NCI-H2171 (cell line): ENCODE data around the gene CSH2.
A peak's percentile ranks its signal among the peaks of the same experiment; 100 is the strongest.
"Not testable (repeated sequence)": the region's sequence is repeated elsewhere in the genome, so short reads cannot be mapped to it uniquely, and the experiment has no call there.

Experiments used
- DNase-seq: peaks from one replicate; lab custom pipeline; 2025; lab: John Stamatoyannopoulos, UW

Gene CSH2

GRCh38 chr17:63854709-63855108 is 18.8 kb downstream of the CSH2 start:
- no peak for DNase-seq

DNA sequence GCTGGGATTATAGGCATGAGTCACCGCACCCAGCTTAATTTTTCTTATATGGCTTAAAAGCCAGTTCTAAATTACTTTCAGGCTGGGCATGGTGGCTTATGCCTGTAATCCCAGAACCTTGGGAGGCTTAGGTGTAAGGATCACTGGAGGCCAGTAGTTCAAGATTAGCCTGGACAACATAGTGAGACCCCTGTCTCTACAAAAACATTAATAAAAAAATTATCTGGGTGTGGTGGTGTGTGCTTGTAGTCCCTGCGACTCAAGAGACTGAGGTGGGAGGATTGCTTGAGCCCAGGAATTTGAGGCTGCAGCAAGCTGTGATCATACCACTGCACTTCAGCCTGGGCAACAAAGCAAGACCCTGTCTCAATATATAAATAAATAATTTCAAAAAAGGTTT is 20.2 kb downstream of the CSH2 start:
- DNase-seq = no peak

DNA sequence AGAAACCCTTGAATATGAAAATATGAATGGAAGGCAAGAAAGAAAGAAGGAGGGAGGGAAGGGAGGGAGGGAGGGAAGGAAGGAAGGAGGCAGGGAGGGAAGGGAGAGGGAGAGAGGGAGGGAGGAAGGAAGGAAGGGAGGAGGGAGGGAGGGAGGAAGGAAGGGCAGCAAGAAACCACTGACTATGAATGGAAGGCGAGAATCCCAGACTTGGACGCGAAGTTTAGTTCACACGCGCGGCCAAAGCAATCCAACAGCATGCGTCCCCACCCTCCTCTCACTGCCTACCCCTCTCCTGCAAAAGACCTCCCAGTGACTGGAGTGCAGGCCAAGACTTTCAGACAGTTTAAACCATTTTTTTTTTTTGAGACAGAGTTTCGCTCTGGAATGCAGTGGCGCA is 23.1 kb downstream of the CSH2 start:
- no peak for DNase-seq

DNA sequence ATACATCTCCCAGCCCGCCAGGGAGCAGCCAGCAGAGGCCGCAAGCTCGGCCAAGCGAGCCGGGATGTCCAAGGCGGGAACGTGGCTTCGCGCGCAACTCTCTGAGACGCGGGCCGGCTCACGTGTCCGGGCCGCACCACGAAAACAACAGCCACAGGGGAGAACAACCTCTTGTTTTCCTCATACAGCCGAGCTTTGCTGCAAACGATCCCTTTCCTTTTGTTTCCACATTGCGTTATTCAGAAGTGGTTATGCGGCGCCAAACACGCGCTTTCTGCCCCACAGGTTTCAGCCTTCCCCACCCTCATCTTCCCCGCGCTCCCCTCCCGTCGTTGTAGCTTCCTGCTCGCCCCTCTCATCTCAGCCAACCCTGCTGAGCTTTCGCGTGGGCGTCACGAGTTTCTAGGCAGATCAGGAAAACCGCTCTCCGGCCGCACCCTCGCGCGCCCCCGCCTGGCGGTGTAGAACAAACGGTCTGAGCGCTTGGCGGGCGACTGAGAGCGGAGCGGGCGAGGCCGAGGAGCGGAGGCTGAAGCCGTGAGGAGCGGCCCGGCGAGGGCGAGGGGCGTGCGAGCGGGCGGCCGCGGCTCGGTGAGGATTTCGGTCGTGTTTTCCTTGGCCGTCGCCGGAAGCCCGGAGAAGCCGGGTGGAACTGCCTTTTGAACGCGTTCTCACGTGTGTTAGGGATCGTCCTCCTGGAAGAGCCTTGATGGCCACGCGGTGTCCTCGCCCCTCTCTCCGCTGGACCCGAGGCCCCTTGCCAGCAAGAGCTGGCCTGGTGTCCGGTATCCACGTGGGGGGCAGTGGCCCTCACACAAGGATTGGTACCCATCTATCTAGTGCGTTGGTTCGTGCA is 24.4 kb downstream of the CSH2 start:
- DNase-seq = no peak

- no peak for DNase-seq
These were observed 25.8 kb downstream of the CSH2 start for GRCh38 chr17:63847525-63848249.

DNA sequence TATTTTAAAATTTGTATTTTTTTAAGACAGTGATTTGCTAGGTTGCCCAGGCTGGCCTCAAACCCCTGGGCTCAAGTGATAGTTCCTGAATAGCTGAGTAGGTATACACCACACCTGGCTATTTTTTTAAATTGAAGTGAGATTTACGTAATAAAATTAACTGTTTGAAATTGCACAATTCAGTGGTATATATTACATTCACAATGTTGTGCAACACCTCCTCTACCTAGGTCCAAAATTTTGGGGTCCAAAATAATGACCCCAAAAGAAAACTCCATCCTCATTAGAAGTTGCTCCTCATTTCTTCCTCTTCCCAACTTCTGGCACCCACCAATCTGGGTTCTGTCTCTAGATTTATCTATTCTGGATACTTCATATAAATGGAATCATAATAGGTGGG is 28.0 kb downstream of the CSH2 start:
- no peak for DNase-seq

DNA sequence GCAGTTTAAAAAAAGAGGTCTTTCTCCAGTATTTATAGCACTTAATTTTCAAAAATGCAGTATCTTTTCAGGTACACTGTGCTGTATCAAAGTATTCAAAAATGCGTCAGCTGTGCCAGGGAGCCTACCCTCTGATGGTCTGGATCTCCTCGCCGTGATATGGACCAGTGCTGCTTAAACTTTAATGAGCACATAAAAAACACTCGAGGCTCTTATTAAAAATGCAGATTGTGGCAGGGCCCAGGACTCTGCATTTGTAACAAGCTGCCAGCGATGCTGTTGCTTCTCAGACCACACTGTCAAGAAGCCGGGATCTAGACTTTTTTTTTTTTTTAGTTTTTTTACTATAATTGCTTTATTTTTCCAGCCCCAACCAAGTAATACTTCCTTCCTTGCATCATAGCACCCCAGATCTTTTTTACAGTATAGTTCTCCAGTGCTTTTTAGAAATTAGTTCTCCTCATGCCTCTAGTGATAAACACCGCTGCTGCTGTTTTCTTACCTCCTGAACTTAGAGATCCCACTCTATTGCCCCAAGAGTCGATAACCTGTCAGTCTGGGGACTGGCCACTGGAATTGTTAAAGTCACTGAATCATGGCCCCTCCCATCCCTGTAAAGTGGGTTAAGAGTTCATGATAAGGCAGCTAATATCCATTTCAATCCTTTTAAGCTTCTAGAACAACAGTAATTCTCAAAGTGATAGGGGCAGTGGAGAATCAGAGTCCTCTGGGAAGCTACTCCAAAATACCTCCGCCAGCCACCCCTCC is 29.4 kb downstream of the CSH2 start:
- DNase-seq = no peak

DNA sequence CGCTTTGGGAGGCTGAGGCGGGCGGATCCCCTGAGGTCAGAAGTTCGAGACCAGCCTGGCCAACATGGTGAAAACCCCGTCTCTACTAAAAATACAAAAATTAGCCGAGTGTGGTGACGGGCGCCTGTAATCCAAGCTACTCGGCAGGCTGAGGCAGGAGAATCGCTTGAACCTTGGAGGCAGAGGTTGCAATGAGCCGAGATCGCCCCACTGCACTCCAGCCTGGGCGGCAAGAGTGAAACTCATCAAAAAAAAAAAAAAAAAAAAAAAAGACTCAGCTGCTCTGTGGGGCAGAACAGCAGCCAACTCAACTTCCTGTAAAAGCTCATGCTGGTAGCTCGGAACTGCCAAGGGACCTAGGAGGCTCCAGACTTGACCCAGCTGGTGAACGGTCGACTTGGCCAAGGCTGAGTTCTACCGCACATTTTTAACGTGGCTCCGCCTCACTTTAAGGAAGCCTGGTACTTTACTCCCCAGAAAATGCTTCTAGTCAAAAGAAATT is 30.0 kb downstream of the CSH2 start:
- not testable (repeated sequence) for DNase-seq

DNA sequence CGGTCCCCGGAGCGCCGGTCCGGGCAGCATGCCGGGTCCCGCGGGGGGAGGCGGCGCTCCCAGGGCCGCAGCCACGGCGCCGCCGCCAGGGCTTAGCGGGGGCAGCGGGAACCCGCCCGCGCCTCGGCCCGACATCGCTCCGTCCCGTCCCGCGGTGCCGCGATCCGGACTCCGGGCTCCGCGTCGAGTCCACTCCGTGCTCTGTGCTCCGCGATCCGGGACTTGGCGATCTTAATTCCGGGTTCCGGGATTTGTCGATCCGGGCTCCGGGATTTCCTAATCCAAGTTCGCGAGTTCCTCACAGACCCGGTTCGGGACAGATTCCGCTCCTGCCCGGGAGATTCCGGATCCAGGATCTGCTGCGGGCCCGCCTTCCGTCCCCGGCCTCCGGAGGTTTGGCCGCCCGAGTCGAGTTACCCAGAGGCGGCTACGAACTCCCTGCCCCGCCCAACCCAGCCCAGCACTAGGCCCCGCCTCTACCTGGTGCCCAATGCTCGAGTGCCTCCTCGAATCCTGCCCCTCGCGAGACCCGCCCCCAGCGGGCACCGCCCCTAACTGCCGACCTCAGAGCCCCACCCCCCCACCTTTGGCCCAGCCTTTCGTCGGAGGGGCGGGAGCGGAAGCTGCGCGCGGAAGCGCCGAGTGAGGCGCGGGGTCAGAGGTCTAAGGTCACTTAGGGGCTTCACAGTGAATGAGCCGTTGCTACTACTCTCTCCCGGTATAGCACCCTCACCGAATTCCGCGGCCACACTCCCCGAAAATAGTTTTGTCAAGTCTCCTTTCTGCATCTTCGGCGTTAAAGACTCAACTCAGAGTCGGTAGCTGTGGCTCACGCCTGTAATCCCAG is 30.7 kb downstream of the CSH2 start, which contains the start of gene SMARCD2:
Gene SMARCD2 (minus strand): TSS at position 146 of the 847 bp plus-strand sequence. CDS start 11 bp downstream, at position 135.
- DNase-seq = peak; percentile 98

GRCh38 chr17:63842173-63842539 is 31.3 kb downstream of the CSH2 start:
- DNase-seq = no peak

- DNase-seq = peak; percentile 30
These were observed 31.9 kb downstream of the CSH2 start for GRCh38 chr17:63841350-63842172.

GRCh38 chr17:63840591-63841349 is 32.7 kb downstream of the CSH2 start:
- no peak for DNase-seq

GRCh38 chr17:63838631-63839171 is 34.8 kb downstream of the CSH2 start:
- DNase-seq = no peak

GRCh38 chr17:63837962-63838600 is 35.4 kb downstream of the CSH2 start:
- DNase-seq = no peak

GRCh38 chr17:63837480-63837879 is 36.0 kb downstream of the CSH2 start:
- DNase-seq = no peak

- no peak for DNase-seq
These were observed 36.7 kb downstream of the CSH2 start for GRCh38 chr17:63836811-63837210.

GRCh38 chr17:63835167-63835720 is 38.2 kb downstream of the CSH2 start:
- no peak for DNase-seq

DNA sequence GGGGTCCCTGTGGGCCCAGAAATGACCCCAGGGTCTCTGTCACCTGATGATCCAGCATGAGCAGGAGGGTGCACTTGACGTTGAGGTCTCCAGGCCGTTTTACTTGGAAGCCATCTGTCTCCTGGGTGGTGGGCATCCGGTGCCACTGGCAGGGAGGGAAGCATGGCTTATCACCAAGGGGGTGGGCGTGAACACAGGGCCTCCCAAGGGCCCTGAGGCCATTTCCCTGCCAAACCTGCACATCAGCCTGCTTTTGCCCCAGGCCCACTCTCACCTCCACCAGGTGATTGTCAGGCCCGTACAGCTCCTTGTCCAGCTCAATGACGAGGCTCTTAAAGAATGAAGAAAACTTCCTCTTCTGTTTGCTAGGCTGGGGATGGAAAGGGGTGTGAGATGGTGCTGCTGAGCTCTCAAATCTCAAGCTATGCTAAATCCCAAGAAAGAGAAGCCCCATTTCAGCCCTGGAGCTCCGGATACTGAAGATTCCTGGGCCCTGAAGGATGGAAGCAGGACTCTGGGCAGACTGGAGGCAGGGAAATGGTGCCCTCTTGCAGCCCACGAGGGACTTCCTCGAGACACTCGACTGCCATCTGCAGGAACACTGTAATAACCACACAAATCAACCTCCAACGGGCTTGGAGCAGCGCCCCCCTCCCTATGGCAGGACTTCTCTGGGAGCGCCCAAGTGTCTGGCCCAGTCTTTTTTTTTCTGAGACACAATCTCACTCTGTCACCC is 38.9 kb downstream of the CSH2 start:
- DNase-seq = peak; percentile 52
